ENCODE measurements around the gene CEP43. TPM values are rescaled to one million over a fixed set of nuclear protein-coding genes. Genes with fewer than 3 reads are reported as not detected.

CEP43 gene
- total RNA-seq, 1 donor from 2014 or later, result 16.7 TPM

DNA sequence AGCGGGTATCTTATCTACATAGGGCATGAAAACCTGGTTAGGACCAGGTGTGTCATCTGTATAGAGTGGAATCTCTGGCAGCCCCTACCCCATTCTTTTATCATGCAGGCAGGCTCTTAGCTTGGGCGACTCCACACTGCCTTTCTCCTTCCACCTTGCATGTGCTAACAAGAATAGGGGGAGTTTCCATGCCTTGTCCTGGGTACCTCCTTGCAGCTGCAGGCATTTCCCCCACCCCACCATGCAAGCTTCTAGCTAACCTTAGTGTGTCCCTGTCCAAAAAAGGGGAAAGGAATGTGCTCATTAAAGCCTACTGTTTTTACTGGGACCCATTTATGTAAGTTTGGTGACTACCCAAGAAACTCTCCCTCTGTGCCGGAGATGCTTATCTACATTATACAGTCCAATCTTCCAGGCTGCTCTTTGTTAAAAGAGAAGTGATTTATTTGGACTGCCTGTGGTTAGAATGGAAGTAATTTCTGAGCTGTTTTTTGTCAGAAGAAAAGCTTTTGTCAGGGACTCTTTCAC is 10.5 kb upstream of the CEP43 start:
- Histone ChIP-seq H3K4me3 (ENCODE audit: low read length in 3 of 3) (no peak overlapping the region), H3K36me3 (ENCODE audit: control insufficient read depth in 3 of 3, insufficient read depth in 3 of 3, low read length in 3 of 3) (no peaks in the 10 kb centered on the region), H3K27ac (ENCODE audit: low read depth, low read length) (no peak overlapping the region), H3K9ac (ENCODE audit: low read depth in 1 of 3, low read length in 3 of 3) (no peak overlapping the region), H3K27me3 (ENCODE audit: control insufficient read depth in 3 of 3, insufficient read depth in 3 of 3, low read length in 3 of 3) (no peaks in the 10 kb centered on the region), H3K9me3 (ENCODE audit: control insufficient read depth in 3 of 3, low read length in 3 of 3) (no peaks in the 10 kb centered on the region), H3K4me1 (ENCODE audit: control insufficient read depth in 3 of 3, insufficient read depth in 3 of 3, low read length in 3 of 3) (no peaks in the 10 kb centered on the region)

- no peaks in the 10 kb centered on the region for H3K27me3 ChIP-seq (ENCODE audit: control insufficient read depth in 3 of 3, insufficient read depth in 3 of 3, low read length in 3 of 3)
- no peaks in the 10 kb centered on the region for H3K4me1 ChIP-seq (ENCODE audit: control insufficient read depth in 3 of 3, insufficient read depth in 3 of 3, low read length in 3 of 3)
- no peaks in the 10 kb centered on the region for H3K36me3 ChIP-seq (ENCODE audit: control insufficient read depth in 3 of 3, insufficient read depth in 3 of 3, low read length in 3 of 3)
- no peaks in the 10 kb centered on the region for H3K9me3 ChIP-seq (ENCODE audit: control insufficient read depth in 3 of 3, low read length in 3 of 3)
- no peak overlapping the region for H3K27ac ChIP-seq (ENCODE audit: low read depth, low read length)
- no peak overlapping the region for H3K4me3 ChIP-seq (ENCODE audit: low read length in 3 of 3)
- no peak overlapping the region for H3K9ac ChIP-seq (ENCODE audit: low read depth in 1 of 3, low read length in 3 of 3)
Measured at GRCh38 chr6:166989427-166990032, 9.7 kb upstream of the CEP43 start.

GRCh38 chr6:166996406-166996805 is 2.8 kb upstream of the CEP43 start:
- no peak overlapping the region for H3K9ac ChIP-seq (ENCODE audit: low read depth in 1 of 3, low read length in 3 of 3)
- no peak overlapping the region for H3K27ac ChIP-seq (ENCODE audit: low read depth, low read length)
- peaks cover 10 to 21% (median 18%) of the 10 kb centered on the region in 3 donors for H3K4me1 ChIP-seq (ENCODE audit: control insufficient read depth in 3 of 3, insufficient read depth in 3 of 3, low read length in 3 of 3)
- peaks cover 0 to 2% (median 0%) of the 10 kb centered on the region in 3 donors for H3K36me3 ChIP-seq (ENCODE audit: control insufficient read depth in 3 of 3, insufficient read depth in 3 of 3, low read length in 3 of 3)
- no peaks in the 10 kb centered on the region for H3K9me3 ChIP-seq (ENCODE audit: control insufficient read depth in 3 of 3, low read length in 3 of 3)
- no peaks in the 10 kb centered on the region for H3K27me3 ChIP-seq (ENCODE audit: control insufficient read depth in 3 of 3, insufficient read depth in 3 of 3, low read length in 3 of 3)
- no peak overlapping the region for H3K4me3 ChIP-seq (ENCODE audit: low read length in 3 of 3)

DNA sequence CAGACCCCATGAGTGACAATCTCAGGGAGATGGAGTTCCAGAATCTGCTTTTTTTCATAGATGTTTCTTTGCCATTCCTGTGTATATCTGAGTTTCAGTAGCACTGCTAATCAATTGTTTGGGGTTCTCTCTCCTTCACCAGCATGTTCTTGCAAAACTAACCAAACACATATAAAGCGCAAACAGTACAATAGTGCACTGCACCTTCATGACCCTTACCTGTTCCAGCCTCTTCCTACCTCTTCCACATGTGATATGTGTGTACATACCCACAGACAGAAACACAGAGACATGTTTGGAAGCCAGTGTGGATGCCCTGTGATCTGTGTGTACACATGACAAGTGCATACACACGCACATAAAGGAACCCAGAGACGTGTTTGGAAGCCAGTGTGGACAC is 1.8 kb upstream of the CEP43 start:
- Histone ChIP-seq H3K9me3 (ENCODE audit: control insufficient read depth in 3 of 3, low read length in 3 of 3) (no peaks in the 10 kb centered on the region), H3K4me3 (ENCODE audit: low read length in 3 of 3) (peak overlapping the region; percentile 79 to 83 (median 79)), H3K27me3 (ENCODE audit: control insufficient read depth in 3 of 3, insufficient read depth in 3 of 3, low read length in 3 of 3) (no peaks in the 10 kb centered on the region), H3K4me1 (ENCODE audit: control insufficient read depth in 3 of 3, insufficient read depth in 3 of 3, low read length in 3 of 3) (peaks cover 10 to 21% (median 18%) of the 10 kb centered on the region in 3 donors), H3K27ac (ENCODE audit: low read depth, low read length) (no peak overlapping the region), H3K36me3 (ENCODE audit: control insufficient read depth in 3 of 3, insufficient read depth in 3 of 3, low read length in 3 of 3) (peaks cover 0 to 2% (median 2%) of the 10 kb centered on the region in 3 donors), H3K9ac (ENCODE audit: low read depth in 1 of 3, low read length in 3 of 3) (no peak overlapping the region)

- Histone ChIP-seq H3K4me1 (ENCODE audit: control insufficient read depth in 3 of 3, insufficient read depth in 3 of 3, low read length in 3 of 3) (peaks cover 10 to 21% (median 18%) of the 10 kb centered on the region in 3 donors), H3K27ac (ENCODE audit: low read depth, low read length) (no peak overlapping the region), H3K9ac (ENCODE audit: low read depth in 1 of 3, low read length in 3 of 3) (peak overlapping the region in 2 of 3 donors; percentile 61 to 70), H3K9me3 (ENCODE audit: control insufficient read depth in 3 of 3, low read length in 3 of 3) (no peaks in the 10 kb centered on the region), H3K4me3 (ENCODE audit: low read length in 3 of 3) (peak overlapping the region; percentile 79 to 83 (median 79)), H3K36me3 (ENCODE audit: control insufficient read depth in 3 of 3, insufficient read depth in 3 of 3, low read length in 3 of 3) (peaks cover 0 to 4% (median 2%) of the 10 kb centered on the region in 3 donors), H3K27me3 (ENCODE audit: control insufficient read depth in 3 of 3, insufficient read depth in 3 of 3, low read length in 3 of 3) (no peaks in the 10 kb centered on the region)
Measured at GRCh38 chr6:166997768-166998255, 1.4 kb upstream of the CEP43 start.

GRCh38 chr6:166998256-166999144 is 697 bp upstream of the CEP43 start:
- Histone ChIP-seq H3K4me1 (ENCODE audit: control insufficient read depth in 3 of 3, insufficient read depth in 3 of 3, low read length in 3 of 3) (peaks cover 10 to 21% (median 18%) of the 10 kb centered on the region in 3 donors), H3K27ac (ENCODE audit: low read depth, low read length) (no peak overlapping the region), H3K36me3 (ENCODE audit: control insufficient read depth in 3 of 3, insufficient read depth in 3 of 3, low read length in 3 of 3) (peaks cover 0 to 4% (median 2%) of the 10 kb centered on the region in 3 donors), H3K9ac (ENCODE audit: low read depth in 1 of 3, low read length in 3 of 3) (peak overlapping the region; percentile 57 to 81 (median 70)), H3K4me3 (ENCODE audit: low read length in 3 of 3) (peak overlapping the region; percentile 79 to 83 (median 79)), H3K27me3 (ENCODE audit: control insufficient read depth in 3 of 3, insufficient read depth in 3 of 3, low read length in 3 of 3) (no peaks in the 10 kb centered on the region), H3K9me3 (ENCODE audit: control insufficient read depth in 3 of 3, low read length in 3 of 3) (no peaks in the 10 kb centered on the region)

- Histone ChIP-seq H3K9ac (ENCODE audit: low read depth in 1 of 3, low read length in 3 of 3) (peak overlapping the region; percentile 72 to 83 (median 77)), H3K9me3 (ENCODE audit: control insufficient read depth in 3 of 3, low read length in 3 of 3) (no peaks in the 10 kb centered on the region), H3K36me3 (ENCODE audit: control insufficient read depth in 3 of 3, insufficient read depth in 3 of 3, low read length in 3 of 3) (peaks cover 0 to 4% (median 2%) of the 10 kb centered on the region in 3 donors), H3K4me1 (ENCODE audit: control insufficient read depth in 3 of 3, insufficient read depth in 3 of 3, low read length in 3 of 3) (peaks cover 10 to 21% (median 18%) of the 10 kb centered on the region in 3 donors), H3K27ac (ENCODE audit: low read depth, low read length) (no peak overlapping the region), H3K4me3 (ENCODE audit: low read length in 3 of 3) (peak overlapping the region; percentile 79 to 82 (median 81)), H3K27me3 (ENCODE audit: control insufficient read depth in 3 of 3, insufficient read depth in 3 of 3, low read length in 3 of 3) (no peaks in the 10 kb centered on the region)
Measured at GRCh38 chr6:166999884-167000253, 672 bp downstream of the CEP43 start.

DNA sequence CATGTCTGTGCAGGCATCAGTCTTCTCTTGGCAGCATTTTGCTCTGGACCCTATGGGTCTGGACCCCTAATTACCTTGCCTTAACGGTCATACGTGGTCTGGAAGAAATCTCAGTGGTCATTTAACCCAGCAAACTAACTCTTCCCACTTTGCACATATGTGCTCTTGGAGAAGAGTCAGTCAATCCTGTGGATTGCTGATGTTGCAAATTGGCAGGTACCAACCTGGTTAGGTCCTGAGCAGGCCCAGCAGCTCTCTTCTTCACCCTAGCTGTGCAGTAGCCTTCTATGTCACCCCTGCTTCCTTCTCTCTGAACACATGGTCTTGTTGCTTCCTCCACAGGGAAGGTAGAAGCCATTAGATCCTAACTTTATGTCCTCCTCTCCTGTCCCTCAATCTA is 1.6 kb downstream of the CEP43 start:
- Histone ChIP-seq H3K27me3 (ENCODE audit: control insufficient read depth in 3 of 3, insufficient read depth in 3 of 3, low read length in 3 of 3) (no peaks in the 10 kb centered on the region), H3K27ac (ENCODE audit: low read depth, low read length) (no peak overlapping the region), H3K9me3 (ENCODE audit: control insufficient read depth in 3 of 3, low read length in 3 of 3) (no peaks in the 10 kb centered on the region), H3K4me3 (ENCODE audit: low read length in 3 of 3) (no peak overlapping the region), H3K4me1 (ENCODE audit: control insufficient read depth in 3 of 3, insufficient read depth in 3 of 3, low read length in 3 of 3) (peaks cover 10 to 21% (median 21%) of the 10 kb centered on the region in 3 donors), H3K36me3 (ENCODE audit: control insufficient read depth in 3 of 3, insufficient read depth in 3 of 3, low read length in 3 of 3) (peaks cover under 1 to 4% (median 2%) of the 10 kb centered on the region in 3 donors), H3K9ac (ENCODE audit: low read depth in 1 of 3, low read length in 3 of 3) (no peak overlapping the region)

DNA sequence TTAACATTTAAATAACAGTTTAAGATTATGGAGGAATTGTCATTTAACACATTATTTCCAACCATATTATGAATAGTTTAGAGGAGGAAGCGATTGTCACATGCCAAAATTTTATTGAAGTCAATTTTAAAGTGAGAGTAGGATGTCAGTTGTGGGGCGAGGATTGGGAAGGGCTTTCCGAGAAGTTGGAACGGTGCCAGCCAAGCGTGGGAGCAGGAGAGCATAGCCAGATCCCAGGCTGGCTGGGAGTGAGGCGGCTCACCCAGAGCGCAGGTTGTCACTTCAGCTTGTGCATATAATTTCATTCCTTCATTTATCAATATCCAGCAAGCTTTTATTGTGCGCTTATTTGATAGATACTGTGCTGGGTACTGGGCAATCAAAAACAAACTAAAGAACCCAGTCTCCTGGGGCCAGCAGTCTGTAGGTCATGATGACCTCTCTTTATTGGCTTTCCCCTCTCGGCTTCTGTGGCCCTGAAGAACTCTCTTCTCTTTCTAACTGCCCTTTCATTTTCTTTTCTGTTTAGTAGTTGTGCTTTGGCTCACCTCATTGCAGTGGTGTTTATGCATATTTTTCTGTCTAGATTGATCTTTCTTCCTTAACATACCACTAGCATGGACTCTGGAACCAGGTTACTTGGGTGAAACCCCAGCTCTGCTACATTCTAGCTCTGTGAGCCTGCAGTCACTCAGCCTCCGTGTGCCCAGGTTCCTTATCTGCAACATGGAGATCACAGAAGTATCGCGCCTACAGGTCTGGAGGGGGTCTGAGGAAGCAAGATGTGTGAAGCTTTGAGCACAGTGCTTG is 6.4 kb downstream of the CEP43 start:
- no peaks in the 10 kb centered on the region for H3K9me3 ChIP-seq (ENCODE audit: control insufficient read depth in 3 of 3, low read length in 3 of 3)
- peaks cover 0 to 6% (median 3%) of the 10 kb centered on the region in 3 donors for H3K4me1 ChIP-seq (ENCODE audit: control insufficient read depth in 3 of 3, insufficient read depth in 3 of 3, low read length in 3 of 3)
- no peak overlapping the region for H3K4me3 ChIP-seq (ENCODE audit: low read length in 3 of 3)
- no peak overlapping the region for H3K27ac ChIP-seq (ENCODE audit: low read depth, low read length)
- H3K9ac ChIP-seq (ENCODE audit: low read depth in 1 of 3, low read length in 3 of 3), result no peak overlapping the region
- H3K27me3 ChIP-seq (ENCODE audit: control insufficient read depth in 3 of 3, insufficient read depth in 3 of 3, low read length in 3 of 3), result no peaks in the 10 kb centered on the region
- peaks cover 4 to 9% (median 7%) of the 10 kb centered on the region in 3 donors for H3K36me3 ChIP-seq (ENCODE audit: control insufficient read depth in 3 of 3, insufficient read depth in 3 of 3, low read length in 3 of 3)
